ENCODE measurements around the gene TUT1.
"Not testable (repeated sequence)": the region's sequence is repeated elsewhere in the genome, so short reads cannot be mapped to it uniquely, and the experiment has no call there.

Gene TUT1

DNA sequence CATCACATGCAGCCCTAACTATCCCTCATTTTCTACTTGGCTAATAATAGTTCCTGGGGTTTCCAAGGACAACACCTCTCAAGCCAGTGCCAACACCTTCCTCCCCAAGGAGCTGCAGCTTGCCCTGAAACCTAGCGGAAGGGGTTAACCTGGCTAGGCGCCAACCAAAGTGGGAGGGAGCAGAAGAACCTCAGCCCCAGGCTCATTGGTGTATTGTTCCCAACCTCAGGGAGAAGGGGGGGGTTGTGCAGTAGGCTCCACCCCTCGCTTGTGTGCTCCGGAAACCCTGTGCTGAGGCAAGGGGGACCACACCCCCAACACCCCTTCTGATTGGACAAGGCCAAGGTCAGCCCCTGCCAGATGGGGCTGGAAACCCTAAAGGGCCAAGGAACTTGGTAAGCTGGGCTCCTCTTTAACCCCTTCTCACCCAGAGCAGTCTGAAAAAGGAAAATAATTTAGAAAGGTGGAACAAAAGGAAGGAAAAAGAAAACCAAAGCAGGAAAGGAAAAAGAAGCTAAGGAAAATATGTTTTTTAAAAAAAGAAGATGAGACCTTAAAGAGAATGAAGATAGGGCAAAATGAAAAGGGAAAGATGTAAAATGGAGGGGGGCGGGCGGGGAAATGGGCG is 7.9 kb upstream of the TUT1 start:
- peak overlapping the region in 1 of 2 donors; percentile 60 for H3K9ac ChIP-seq (ENCODE audit: low read depth in 1 of 2, low read length in 2 of 2)
- peaks cover 42 to 46% of the 10 kb centered on the region in 2 donors for H3K36me3 ChIP-seq (ENCODE audit: control insufficient read depth in 2 of 2, insufficient read depth in 2 of 2, low read length in 2 of 2)
- no peaks in the 10 kb centered on the region for H3K27me3 ChIP-seq (ENCODE audit: control insufficient read depth in 2 of 2, insufficient read depth in 2 of 2, low read length in 2 of 2)
- H3K9me3 ChIP-seq (ENCODE audit: control insufficient read depth in 2 of 2, low read length in 2 of 2) = no peaks in the 10 kb centered on the region
- H3K4me3 ChIP-seq (ENCODE audit: low read length in 2 of 2) = peak overlapping the region; percentile 19 to 94
- H3K4me1 ChIP-seq (ENCODE audit: control insufficient read depth in 2 of 2, insufficient read depth in 2 of 2, low read length in 2 of 2) = peaks cover 22 to 25% of the 10 kb centered on the region in 2 donors
- H3K27ac ChIP-seq (ENCODE audit: low read depth in 2 of 2, low read length in 2 of 2) = peak overlapping the region in 1 of 2 donors; percentile 41

DNA sequence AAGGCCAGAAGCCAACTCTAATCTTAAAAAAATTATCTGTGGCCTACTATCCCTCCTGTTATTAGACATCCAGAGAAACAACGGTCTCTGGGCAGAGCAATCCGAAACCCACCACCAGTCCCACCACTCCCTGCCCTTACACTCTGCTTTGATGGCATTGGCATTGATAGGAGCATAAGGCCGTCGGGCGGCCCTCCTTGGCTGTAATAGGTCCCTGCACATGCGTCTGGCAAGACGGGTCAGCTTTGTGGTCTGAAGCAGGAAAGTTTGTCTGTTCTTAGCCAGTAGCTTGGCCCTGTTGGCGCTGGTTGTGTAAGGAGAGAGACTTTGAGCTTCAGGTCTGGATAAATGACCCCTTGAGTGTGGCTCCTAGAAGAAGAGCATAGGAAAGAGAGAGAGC is 3.8 kb upstream of the TUT1 start:
- no peaks in the 10 kb centered on the region for H3K27me3 ChIP-seq (ENCODE audit: control insufficient read depth in 2 of 2, insufficient read depth in 2 of 2, low read length in 2 of 2)
- H3K9ac ChIP-seq (ENCODE audit: low read depth in 1 of 2, low read length in 2 of 2) = no peak overlapping the region
- H3K4me1 ChIP-seq (ENCODE audit: control insufficient read depth in 2 of 2, insufficient read depth in 2 of 2, low read length in 2 of 2) = peaks cover 23 to 25% of the 10 kb centered on the region in 2 donors
- H3K9me3 ChIP-seq (ENCODE audit: control insufficient read depth in 2 of 2, low read length in 2 of 2) = no peaks in the 10 kb centered on the region
- no peak overlapping the region for H3K27ac ChIP-seq (ENCODE audit: low read depth in 2 of 2, low read length in 2 of 2)
- H3K36me3 ChIP-seq (ENCODE audit: control insufficient read depth in 2 of 2, insufficient read depth in 2 of 2, low read length in 2 of 2) = peaks cover 47 to 51% of the 10 kb centered on the region in 2 donors
- H3K4me3 ChIP-seq (ENCODE audit: low read length in 2 of 2) = no peak overlapping the region

GRCh38 chr11:62593434-62594044 is 2.2 kb upstream of the TUT1 start:
- Histone ChIP-seq H3K36me3 (ENCODE audit: control insufficient read depth in 2 of 2, insufficient read depth in 2 of 2, low read length in 2 of 2) (peaks cover 49 to 50% of the 10 kb centered on the region in 2 donors), H3K27me3 (ENCODE audit: control insufficient read depth in 2 of 2, insufficient read depth in 2 of 2, low read length in 2 of 2) (no peaks in the 10 kb centered on the region), H3K9ac (ENCODE audit: low read depth in 1 of 2, low read length in 2 of 2) (no peak overlapping the region), H3K4me1 (ENCODE audit: control insufficient read depth in 2 of 2, insufficient read depth in 2 of 2, low read length in 2 of 2) (peaks cover 12 to 17% of the 10 kb centered on the region in 2 donors), H3K27ac (ENCODE audit: low read depth in 2 of 2, low read length in 2 of 2) (no peak overlapping the region), H3K9me3 (ENCODE audit: control insufficient read depth in 2 of 2, low read length in 2 of 2) (no peaks in the 10 kb centered on the region), H3K4me3 (ENCODE audit: low read length in 2 of 2) (no peak overlapping the region)

GRCh38 chr11:62592989-62593421 is 1.7 kb upstream of the TUT1 start:
- Histone ChIP-seq H3K9ac (ENCODE audit: low read depth in 1 of 2, low read length in 2 of 2) (peak overlapping the region in 1 of 2 donors; percentile 92), H3K36me3 (ENCODE audit: control insufficient read depth in 2 of 2, insufficient read depth in 2 of 2, low read length in 2 of 2) (peaks cover 45 to 47% of the 10 kb centered on the region in 2 donors), H3K27me3 (ENCODE audit: control insufficient read depth in 2 of 2, insufficient read depth in 2 of 2, low read length in 2 of 2) (no peaks in the 10 kb centered on the region), H3K4me1 (ENCODE audit: control insufficient read depth in 2 of 2, insufficient read depth in 2 of 2, low read length in 2 of 2) (peaks cover 12 to 17% of the 10 kb centered on the region in 2 donors), H3K27ac (ENCODE audit: low read depth in 2 of 2, low read length in 2 of 2) (peak overlapping the region in 1 of 2 donors; percentile 94), H3K9me3 (ENCODE audit: control insufficient read depth in 2 of 2, low read length in 2 of 2) (no peaks in the 10 kb centered on the region), H3K4me3 (ENCODE audit: low read length in 2 of 2) (no peak overlapping the region)

DNA sequence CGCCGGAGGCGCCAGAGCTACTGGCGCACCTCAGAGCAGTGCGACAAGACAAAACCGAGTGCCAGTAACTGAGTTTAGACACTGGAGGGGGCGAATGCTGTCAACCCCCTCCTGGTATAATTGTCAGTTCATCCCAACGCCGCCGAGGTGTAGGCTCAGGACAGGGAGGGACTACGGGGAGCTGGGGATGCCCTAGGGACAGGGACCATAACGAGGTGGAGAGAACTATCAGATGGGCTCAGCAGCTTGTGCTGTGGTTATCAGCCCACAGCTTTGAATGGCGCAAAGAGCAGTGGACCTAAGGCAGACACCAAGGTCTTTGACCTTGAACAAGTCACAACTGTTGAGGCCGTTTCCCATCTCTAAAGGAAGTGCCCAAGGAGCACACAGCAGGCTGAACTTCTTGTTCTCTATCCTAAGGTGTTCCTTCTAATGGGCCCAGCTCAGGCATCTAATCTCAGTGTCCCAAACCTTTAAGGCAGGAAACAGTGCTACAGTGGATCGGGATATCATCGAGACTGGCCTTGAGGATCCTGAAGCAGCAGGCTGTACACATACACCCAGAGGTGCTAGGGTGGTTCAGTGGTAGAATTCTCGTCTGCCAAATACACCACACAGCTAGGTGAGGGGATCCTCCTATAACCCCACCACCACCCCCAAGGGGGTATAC is 958 bp upstream of the TUT1 start:
- Histone ChIP-seq H3K9me3 (ENCODE audit: control insufficient read depth in 2 of 2, low read length in 2 of 2) (no peaks in the 10 kb centered on the region), H3K9ac (ENCODE audit: low read depth in 1 of 2, low read length in 2 of 2) (peak overlapping the region; percentile 92 to 93), H3K27ac (ENCODE audit: low read depth in 2 of 2, low read length in 2 of 2) (peak overlapping the region; percentile 89 to 94), H3K36me3 (ENCODE audit: control insufficient read depth in 2 of 2, insufficient read depth in 2 of 2, low read length in 2 of 2) (peaks cover 42 to 47% of the 10 kb centered on the region in 2 donors), H3K4me3 (ENCODE audit: low read length in 2 of 2) (peak overlapping the region; percentile 83 to 96), H3K27me3 (ENCODE audit: control insufficient read depth in 2 of 2, insufficient read depth in 2 of 2, low read length in 2 of 2) (no peaks in the 10 kb centered on the region), H3K4me1 (ENCODE audit: control insufficient read depth in 2 of 2, insufficient read depth in 2 of 2, low read length in 2 of 2) (peaks cover 12 to 17% of the 10 kb centered on the region in 2 donors)

DNA sequence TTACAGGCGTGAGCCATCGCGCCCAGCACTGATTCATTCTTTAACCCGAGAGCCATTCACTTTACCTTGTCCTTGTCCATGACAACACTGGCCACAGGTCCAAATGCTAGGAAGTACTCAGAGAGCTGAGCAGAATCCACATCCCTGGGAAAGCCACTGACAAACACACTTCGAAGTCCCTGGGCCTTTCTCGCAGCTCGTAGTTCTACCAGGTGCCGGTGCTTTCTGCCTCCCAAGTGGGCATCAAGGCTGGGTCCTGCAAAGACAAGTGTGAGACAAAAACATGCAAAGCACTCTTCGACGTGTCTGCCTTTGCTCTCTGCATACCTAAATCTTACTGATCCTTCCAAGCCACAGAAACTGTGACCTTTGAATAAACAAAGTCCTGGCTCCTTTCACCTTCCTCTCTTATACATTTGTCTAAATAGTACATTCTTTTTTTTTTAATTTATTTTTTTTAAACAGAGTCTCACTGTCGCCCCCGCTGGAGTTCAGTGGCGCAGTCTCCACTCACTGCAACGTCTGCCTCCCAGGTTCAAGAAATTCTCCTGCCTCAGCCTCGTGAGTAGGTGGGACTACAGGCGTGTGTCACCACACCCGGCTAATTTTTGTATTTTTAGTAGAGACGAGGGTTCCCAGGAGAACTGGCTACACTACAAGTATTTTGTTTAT is 2.2 kb downstream of the TUT1 start:
- Histone ChIP-seq H3K4me3 (ENCODE audit: low read length in 2 of 2) (no peak overlapping the region), H3K9me3 (ENCODE audit: control insufficient read depth in 2 of 2, low read length in 2 of 2) (no peaks in the 10 kb centered on the region), H3K9ac (ENCODE audit: low read depth in 1 of 2, low read length in 2 of 2) (no peak overlapping the region), H3K27ac (ENCODE audit: low read depth in 2 of 2, low read length in 2 of 2) (no peak overlapping the region), H3K27me3 (ENCODE audit: control insufficient read depth in 2 of 2, insufficient read depth in 2 of 2, low read length in 2 of 2) (no peaks in the 10 kb centered on the region), H3K36me3 (ENCODE audit: control insufficient read depth in 2 of 2, insufficient read depth in 2 of 2, low read length in 2 of 2) (peaks cover 15 to 25% of the 10 kb centered on the region in 2 donors), H3K4me1 (ENCODE audit: control insufficient read depth in 2 of 2, insufficient read depth in 2 of 2, low read length in 2 of 2) (peaks cover 12 to 17% of the 10 kb centered on the region in 2 donors)

DNA sequence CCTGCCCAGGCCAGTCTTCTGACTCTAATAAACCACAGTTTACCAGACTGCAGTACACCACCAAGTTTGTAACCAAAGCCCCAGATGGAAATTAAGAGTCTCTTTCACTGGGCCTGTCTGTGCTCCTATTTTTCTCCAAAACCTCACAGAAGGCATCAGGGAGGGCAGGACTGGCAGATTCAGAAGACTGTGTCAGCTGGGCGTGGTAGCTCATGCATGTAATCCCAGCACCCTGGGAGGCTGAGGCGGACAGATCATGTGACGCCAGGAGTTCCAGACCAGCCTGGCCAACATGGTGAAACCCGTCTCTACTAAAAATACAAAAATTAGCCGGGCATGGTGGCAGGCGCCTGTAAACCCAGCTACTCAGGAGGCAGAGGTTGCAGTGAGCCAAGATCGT is 6.0 kb downstream of the TUT1 start:
- H3K9ac ChIP-seq (ENCODE audit: low read depth in 1 of 2, low read length in 2 of 2); H3K27me3 ChIP-seq (ENCODE audit: control insufficient read depth in 2 of 2, insufficient read depth in 2 of 2, low read length in 2 of 2); H3K9me3 ChIP-seq (ENCODE audit: control insufficient read depth in 2 of 2, low read length in 2 of 2); H3K27ac ChIP-seq (ENCODE audit: low read depth in 2 of 2, low read length in 2 of 2); H3K4me3 ChIP-seq (ENCODE audit: low read length in 2 of 2); H3K4me1 ChIP-seq (ENCODE audit: control insufficient read depth in 2 of 2, insufficient read depth in 2 of 2, low read length in 2 of 2): not testable (repeated sequence)
- peaks cover 16 to 24% of the 10 kb centered on the region in 2 donors for H3K36me3 ChIP-seq (ENCODE audit: control insufficient read depth in 2 of 2, insufficient read depth in 2 of 2, low read length in 2 of 2)

DNA sequence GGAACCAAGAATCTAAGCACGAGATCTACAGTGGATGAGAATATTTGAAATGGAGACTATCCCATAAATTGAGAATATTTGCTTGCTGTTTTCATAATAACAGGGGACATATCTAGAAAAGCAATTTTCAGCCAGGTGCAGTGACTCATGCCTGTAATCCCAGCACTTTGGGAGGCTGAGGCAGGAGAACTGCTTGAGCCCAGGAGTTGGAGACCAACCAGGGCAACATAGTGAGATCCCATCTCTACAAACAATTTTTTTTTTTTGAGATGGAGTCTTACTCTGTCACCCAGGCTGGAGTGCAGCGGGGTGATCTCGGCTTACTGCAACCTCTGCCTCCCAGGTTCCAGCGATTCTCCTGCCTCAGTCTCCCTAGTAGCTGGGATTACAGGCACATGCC is 9.6 kb downstream of the TUT1 start:
- not testable (repeated sequence) for H3K27ac ChIP-seq (ENCODE audit: low read depth in 2 of 2, low read length in 2 of 2); H3K9me3 ChIP-seq (ENCODE audit: control insufficient read depth in 2 of 2, low read length in 2 of 2)
- peaks cover 18 to 30% of the 10 kb centered on the region in 2 donors for H3K36me3 ChIP-seq (ENCODE audit: control insufficient read depth in 2 of 2, insufficient read depth in 2 of 2, low read length in 2 of 2)

DNA sequence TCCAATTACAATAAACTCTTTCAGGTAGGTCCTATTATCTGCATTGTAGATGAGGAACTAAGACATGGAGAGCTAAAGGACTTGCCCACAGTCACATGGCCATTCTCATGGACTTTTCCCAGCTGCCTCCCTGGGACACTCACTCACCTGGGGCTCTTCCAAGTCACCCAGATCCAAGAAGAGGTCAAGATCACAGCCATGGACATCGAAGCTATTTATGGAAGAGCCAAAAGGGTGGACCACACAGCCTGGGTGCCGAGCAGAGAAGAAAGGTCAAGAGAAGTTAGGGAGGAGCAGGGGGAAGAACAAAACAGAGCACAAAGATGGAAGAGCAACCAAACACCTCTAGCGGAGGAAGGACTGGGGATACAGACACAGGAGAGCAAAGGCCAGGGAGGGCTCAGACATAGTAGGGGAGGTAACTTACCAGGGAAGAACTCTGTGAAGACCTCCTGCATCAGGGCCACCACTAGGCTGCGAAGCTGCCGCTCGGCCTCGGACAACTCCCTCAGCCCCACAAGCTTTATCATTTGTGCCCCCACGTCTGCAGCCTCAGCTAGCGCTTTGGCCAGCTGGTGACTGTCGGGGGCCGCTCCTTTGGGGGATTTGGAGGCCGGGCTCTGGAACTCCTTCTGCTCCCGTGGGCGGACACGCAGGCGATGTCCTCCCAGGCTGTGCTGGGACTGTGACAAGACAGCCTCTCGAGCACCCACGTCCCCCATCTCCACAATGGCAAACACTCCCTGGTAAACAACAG is 10.2 kb downstream of the TUT1 start:
- Histone ChIP-seq H3K36me3 (ENCODE audit: control insufficient read depth in 2 of 2, insufficient read depth in 2 of 2, low read length in 2 of 2) (peaks cover 18 to 33% of the 10 kb centered on the region in 2 donors), H3K4me3 (ENCODE audit: low read length in 2 of 2) (no peak overlapping the region), H3K27ac (ENCODE audit: low read depth in 2 of 2, low read length in 2 of 2) (no peak overlapping the region), H3K4me1 (ENCODE audit: control insufficient read depth in 2 of 2, insufficient read depth in 2 of 2, low read length in 2 of 2) (peaks cover 0 to 5% of the 10 kb centered on the region in 2 donors), H3K27me3 (ENCODE audit: control insufficient read depth in 2 of 2, insufficient read depth in 2 of 2, low read length in 2 of 2) (no peaks in the 10 kb centered on the region), H3K9me3 (ENCODE audit: control insufficient read depth in 2 of 2, low read length in 2 of 2) (no peaks in the 10 kb centered on the region), H3K9ac (ENCODE audit: low read depth in 1 of 2, low read length in 2 of 2) (no peak overlapping the region)

More for the DNA sequence above, 9.6 kb downstream of the TUT1 start:
- H3K4me3 ChIP-seq (ENCODE audit: low read length in 2 of 2); H3K9ac ChIP-seq (ENCODE audit: low read depth in 1 of 2, low read length in 2 of 2); H3K27me3 ChIP-seq (ENCODE audit: control insufficient read depth in 2 of 2, insufficient read depth in 2 of 2, low read length in 2 of 2); H3K4me1 ChIP-seq (ENCODE audit: control insufficient read depth in 2 of 2, insufficient read depth in 2 of 2, low read length in 2 of 2): not testable (repeated sequence)
